A549 (cell line): ENCODE data around the gene ZBTB44. TPM values are rescaled to one million over a fixed set of nuclear protein-coding genes. Genes with fewer than 3 reads are reported as not detected.

Experiments
- ATAC-seq, 2 experiments: fragments of 200-7000 bp in 1 of 2; fragments of >200 bp in 1 of 2; cut with Nextera tagmentation in 1 of 2; cut with Tn5 transposase in 1 of 2; 3 replicates each; pipeline versions ENCODE4 v1.8.0 to v1.9.1; 2018 to 2020; ENCODE audit warnings: mild to moderate bottlenecking in 1 of 2, moderate library complexity in 1 of 2
- CTCF ChIA-PET: fragments of 300-600 bp; sonication (Branson Sonifier 250); formaldehyde crosslinking; extraction: SDS; loops from one replicate; lab custom pipeline; 2021; ENCODE audit warnings: antibody characterized with exemption, inconsistent platforms; lab: Yijun Ruan, JAX
- POLR2A ChIA-PET: fragments of 350-600 bp; formaldehyde crosslinking; extraction: SDS; loops from one replicate; lab custom pipeline; 2021; ENCODE audit warnings: antibody characterized with exemption, inconsistent platforms; lab: Yijun Ruan, JAX
- DNase-seq, 2 experiments: peaks; one replicate each; pipeline versions ENCODE4 v3.0.0 to v3.0.0-alpha.2; 2011 to 2016; ENCODE audit warnings: low read depth in 1 of 2, low spot score in 1 of 2
- FAIRE-seq: peaks from 2 replicates; lab custom pipeline; 2011; peaks lifted over from hg19 to GRCh38; lab: Jason Lieb, UNC
- H3K27ac ChIP-seq, 2 experiments: fragments of >200 bp; sonication (Bioruptor Twin); formaldehyde crosslinking; 3 replicates each; pipeline ENCODE4 v1.5.1; 2016 to 2017
- H3K4me1 ChIP-seq: fragments of >200 bp; sonication (Bioruptor Twin); formaldehyde crosslinking; 3 replicates; pipeline ENCODE4 v1.6.1; 2016
- H3K4me2 ChIP-seq: fragments of >200 bp; sonication (Bioruptor Twin); formaldehyde crosslinking; 3 replicates; pipeline ENCODE4 v1.6.1; 2016
- H3K4me3 ChIP-seq: fragments of >200 bp; sonication (Bioruptor Twin); formaldehyde crosslinking; 3 replicates; pipeline ENCODE4 v1.5.1; 2016
- H3K9me3 ChIP-seq: fragments of >200 bp; sonication (Bioruptor Twin); formaldehyde crosslinking; 3 replicates; pipeline ENCODE4 v1.6.1; 2016
- CEBPB ChIP-seq, 2 experiments: fragments of >200 bp in 1 of 2; sonication (Bioruptor Twin) in 1 of 2; formaldehyde crosslinking in 1 of 2; IDR thresholded peaks; 2 replicates each; pipeline ENCODE4 v1.6.1; 2012 to 2016
- CHD4 ChIP-seq: fragments of 200-600 bp; sonication (generic); IDR thresholded peaks from 2 replicates; pipeline ENCODE4 v1.6.1; 2016; ENCODE audit warnings: antibody characterized with exemption, mild to moderate bottlenecking, borderline replicate concordance
- ESRRA ChIP-seq: fragments of 150-350 bp; IDR thresholded peaks from 2 replicates; pipeline ENCODE4 v1.6.1; 2014; ENCODE audit warnings: mild to moderate bottlenecking, low read length, borderline replicate concordance
- HDAC2 ChIP-seq: fragments of 200-600 bp; sonication (generic); IDR thresholded peaks from 2 replicates; pipeline ENCODE4 v1.6.1; 2016
- HOXB5 ChIP-seq: fragments of 250-450 bp; sonication (Bioruptor Pico); IDR thresholded peaks from 2 replicates; pipeline ENCODE4 v1.5.0; 2020; ENCODE audit warnings: mild to moderate bottlenecking, moderate library complexity
- JUN ChIP-seq, 2 experiments: fragments of >200 bp; sonication (Bioruptor Twin); formaldehyde crosslinking; IDR thresholded peaks; 2 replicates in 1 of 2; 3 replicates in 1 of 2; pipeline ENCODE4 v1.6.1; 2016 to 2017
- MAFK ChIP-seq: fragments of 450-650 bp; IDR thresholded peaks from 2 replicates; pipeline ENCODE4 v1.6.1; 2014; ENCODE audit not compliant: partially characterized antibody
- MYC ChIP-seq: IDR thresholded peaks from 2 replicates; pipeline ENCODE4 v1.6.1; 2012; ENCODE audit warnings: mild to moderate bottlenecking, inconsistent platforms, low read length, improper control_type of control experiment, borderline replicate concordance
- NFE2L2 ChIP-seq: fragments of 150-350 bp; conservative IDR thresholded peaks from 2 replicates; pipeline ENCODE4 v1.6.1; 2014; ENCODE audit warnings: low read length
- POLR2A ChIP-seq: IDR thresholded peaks from 2 replicates; pipeline ENCODE4 v1.6.1; 2012; ENCODE audit warnings: mild to moderate bottlenecking, low read length
- SREBF2 ChIP-seq: fragments of 450-650 bp; IDR thresholded peaks from 2 replicates; pipeline ENCODE4 v1.6.1; 2014; ENCODE audit warnings: mild to moderate bottlenecking, moderate library complexity
- TP53 ChIP-seq: fragments of 250-450 bp; sonication (Bioruptor Pico); IDR thresholded peaks from 2 replicates; pipeline ENCODE4 v1.5.0; 2021; ENCODE audit warnings: mild to moderate bottlenecking, moderate library complexity
- ZSCAN20 ChIP-seq: fragments of 250-450 bp; sonication (Bioruptor Pico); IDR thresholded peaks from 2 replicates; pipeline ENCODE4 v1.8.0; 2022; ENCODE audit warnings: mild to moderate bottlenecking, moderate library complexity
- WGBS: methylation state at CpG from one replicate; pipeline ENCODE4 v1.1.6; 2017; ENCODE audit errors: missing lambda C conversion rate; 5-methylcytosine and 5-hydroxymethylcytosine counted together
- polyA plus RNA-seq, 4 experiments: library from polyadenylated mRNA; depleted of rRNA in 3 of 4; stranded (reverse); fragments of >200 nt; fragmentation: RNase III in 1 of 4; extraction: RNeasy Plus Mini Kit Qiagen cat#74134 plus additional on column Dnase treatment in 1 of 4; gene quantifications; 2 replicates in 3 of 4; 3 replicates in 1 of 4; pipeline ENCODE4 v1.2.3, GENCODE V29; 2011 to 2017
- TF ChIP-seq, protein P1 (sequence below): IDR thresholded peaks from 2 replicates; pipeline ENCODE4 v1.6.1; 2012
- TF ChIP-seq, protein P2 (sequence below): fragments of >200 bp; sonication (Bioruptor Twin); formaldehyde crosslinking; IDR thresholded peaks from 3 replicates; pipeline ENCODE4 v1.5.1; 2016
- TF ChIP-seq, protein P3 (sequence below): IDR thresholded peaks from 2 replicates; pipeline ENCODE4 v1.6.1; 2012
- TF ChIP-seq, protein P4 (sequence below): fragments of >200 bp; sonication (Bioruptor Twin); formaldehyde crosslinking; IDR thresholded peaks from 2 replicates; pipeline ENCODE4 v1.6.1; 2016
- TF ChIP-seq, protein P5 (sequence below): fragments of 200-600 bp; sonication (generic); IDR thresholded peaks from 2 replicates; pipeline ENCODE4 v1.6.1; 2016; ENCODE audit warnings: antibody characterized with exemption, mild to moderate bottlenecking, moderate library complexity

ZBTB44 gene
- polyA plus RNA-seq, 2 of the 4 experiments (the other 2 are of a cell fraction) = 6.7 to 16.1 TPM

DNA sequence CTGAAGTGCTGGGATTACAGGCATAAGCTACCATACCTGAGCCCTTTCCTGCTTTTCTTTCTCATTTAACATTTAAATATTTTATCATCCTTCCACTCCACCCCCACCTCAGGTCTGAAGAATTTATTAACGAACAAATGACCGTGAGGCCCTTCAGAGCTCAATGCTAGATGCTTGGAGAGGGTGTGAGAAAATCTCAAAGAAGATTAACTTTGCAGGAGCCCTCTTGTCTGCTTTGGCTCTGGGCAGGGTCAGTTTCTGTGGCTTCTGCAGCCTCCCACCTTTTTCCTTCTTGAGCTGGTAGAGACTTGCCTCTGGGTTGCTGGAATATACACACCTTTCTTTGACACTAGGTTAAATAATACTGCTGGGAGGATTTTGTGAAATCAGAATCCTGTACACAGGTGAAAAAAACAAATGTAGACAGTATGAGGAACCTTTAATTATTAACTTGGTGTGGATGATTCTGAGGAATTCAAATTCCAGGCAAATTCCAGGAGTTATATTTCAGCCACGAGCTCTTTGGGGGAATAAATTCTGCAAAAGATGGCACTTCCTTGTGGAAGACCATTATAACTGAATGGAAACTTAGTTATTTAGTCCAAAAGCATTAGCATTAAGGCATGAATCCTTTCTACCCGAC is 3.4 kb upstream of the ZBTB44 start:
- H3K27ac ChIP-seq = peak overlapping the region; percentile 69 to 83; a peak in 5 of 6 replicates
- no peak overlapping the region for H3K4me3 ChIP-seq
- peaks cover 8% of the 10 kb centered on the region; the same call in 1 of the 3 replicates for H3K9me3 ChIP-seq
- ChIA-PET POLR2A (no interaction called here), CTCF (no interaction called here)
- DNase-seq (no peak), FAIRE-seq (no peak), ATAC-seq (no peak)
- peaks cover 18% of the 10 kb centered on the region for H3K4me1 ChIP-seq
- TF ChIP-seq NFE2L2 (no peak), SREBF2 (no peak), HDAC2 (no peak)
- TF ChIP-seq, protein P1, sequence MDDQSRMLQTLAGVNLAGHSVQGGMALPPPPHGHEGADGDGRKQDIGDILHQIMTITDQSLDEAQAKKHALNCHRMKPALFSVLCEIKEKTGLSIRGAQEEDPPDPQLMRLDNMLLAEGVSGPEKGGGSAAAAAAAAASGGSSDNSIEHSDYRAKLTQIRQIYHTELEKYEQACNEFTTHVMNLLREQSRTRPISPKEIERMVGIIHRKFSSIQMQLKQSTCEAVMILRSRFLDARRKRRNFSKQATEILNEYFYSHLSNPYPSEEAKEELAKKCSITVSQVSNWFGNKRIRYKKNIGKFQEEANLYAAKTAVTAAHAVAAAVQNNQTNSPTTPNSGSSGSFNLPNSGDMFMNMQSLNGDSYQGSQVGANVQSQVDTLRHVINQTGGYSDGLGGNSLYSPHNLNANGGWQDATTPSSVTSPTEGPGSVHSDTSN = no peak
- WGBS = 9% methylated on average over 4 of the region's 4 CpGs
- H3K4me2 ChIP-seq = peak overlapping the region; percentile 77

DNA sequence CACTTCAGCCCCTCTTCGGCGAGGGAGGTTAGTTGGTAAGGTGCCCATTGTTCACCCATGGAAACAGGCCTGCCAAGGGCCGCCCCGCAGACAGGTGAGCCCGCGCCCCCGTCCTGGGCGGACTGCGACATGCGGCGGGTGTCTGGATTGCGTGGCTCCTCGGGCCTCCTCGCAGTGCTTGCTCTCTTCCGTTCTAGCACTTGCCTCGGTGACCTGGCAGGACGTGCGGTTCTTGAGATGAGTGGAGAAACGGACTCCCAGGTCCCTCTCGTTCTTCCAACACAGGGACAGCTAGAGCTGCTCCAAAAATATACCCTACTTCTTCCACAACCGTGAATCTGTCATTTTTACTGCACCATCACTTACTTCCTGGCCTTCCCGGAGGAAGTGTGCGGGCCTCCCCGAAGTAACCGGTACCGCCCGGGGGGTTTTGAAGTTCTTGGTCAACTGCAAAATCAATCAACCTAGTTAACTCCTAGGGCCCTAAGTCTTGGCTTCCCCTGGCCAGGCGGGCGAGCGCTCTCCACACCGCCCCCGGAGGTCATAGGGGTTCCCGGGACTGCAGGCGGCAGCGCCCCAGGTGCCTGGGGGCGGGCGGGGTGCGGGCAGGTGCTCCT is 745 bp upstream of the ZBTB44 start:
- FAIRE-seq = no peak
- ChIA-PET CTCF (no interaction called here), POLR2A (no interaction called here)
- H3K4me1 ChIP-seq = peaks cover 34% of the 10 kb centered on the region
- no peak for DNase-seq
- WGBS = 81% methylated on average over 28 of the region's 38 CpGs
- no peak for TF ChIP-seq MAFK
- H3K4me3 ChIP-seq = peak overlapping the region; percentile 94
- 0 out of 3 replicates have a peak, but pooled peaks cover 3% of the 10 kb centered on the region for H3K9me3 ChIP-seq
- H3K27ac ChIP-seq = peak overlapping the region; percentile 98 to 99
- ATAC-seq = no peak
- H3K4me2 ChIP-seq = peak overlapping the region; percentile 85

DNA sequence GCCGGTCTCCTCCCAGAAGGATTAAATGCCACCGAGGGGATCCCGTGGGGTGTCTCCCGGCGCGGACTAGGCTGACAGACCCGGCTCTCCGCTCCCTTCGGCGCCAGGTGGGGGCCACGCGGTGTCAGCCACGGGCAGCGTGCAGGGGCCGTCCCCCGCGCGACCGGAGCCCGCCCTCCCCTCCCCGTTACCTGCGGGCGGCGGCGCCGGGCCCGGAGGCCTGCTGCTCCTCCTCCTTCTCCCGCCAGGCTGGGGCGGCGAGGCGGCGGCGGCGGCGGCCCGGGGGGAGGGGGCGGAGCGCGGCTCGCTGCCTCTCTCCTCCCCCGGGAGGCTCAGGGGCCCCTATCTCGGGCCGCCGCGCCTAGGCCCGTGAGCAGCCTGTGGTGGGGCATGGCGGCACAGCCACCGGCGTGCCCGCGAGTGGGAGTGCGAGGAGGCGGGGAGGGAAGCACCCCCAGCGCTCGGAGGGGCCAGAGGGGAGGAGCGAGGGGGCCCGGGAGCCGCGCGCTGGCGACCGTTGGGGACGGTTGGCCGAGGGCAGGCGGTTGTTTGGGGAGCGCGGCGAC is 450 bp downstream of the ZBTB44 start:
- FAIRE-seq (no peak), DNase-seq (peak in 1 of 2 experiments; percentile 29), ATAC-seq (peak; percentile 85 to 92)
- Histone ChIP-seq H3K4me1 (peaks cover 34% of the 10 kb centered on the region), H3K4me2 (peak overlapping the region; percentile 85), H3K9me3 (no peaks in the 10 kb centered on the region), H3K27ac (peak overlapping the region; percentile 98 to 99), H3K4me3 (peak overlapping the region; percentile 94)
- no CpG with 5 or more reads among the region's 68 CpGs for WGBS
- CTCF ChIA-PET = no interaction called here
- POLR2A ChIA-PET = interaction anchor here (1.0 to 1.4 kb wide), 2 partner anchors 10 to 23 kb away, joined by 3 to 4 read pairs; no protein-coding TSS in a partner anchor
- no peak for TF ChIP-seq ESRRA
- TF ChIP-seq, protein P2, sequence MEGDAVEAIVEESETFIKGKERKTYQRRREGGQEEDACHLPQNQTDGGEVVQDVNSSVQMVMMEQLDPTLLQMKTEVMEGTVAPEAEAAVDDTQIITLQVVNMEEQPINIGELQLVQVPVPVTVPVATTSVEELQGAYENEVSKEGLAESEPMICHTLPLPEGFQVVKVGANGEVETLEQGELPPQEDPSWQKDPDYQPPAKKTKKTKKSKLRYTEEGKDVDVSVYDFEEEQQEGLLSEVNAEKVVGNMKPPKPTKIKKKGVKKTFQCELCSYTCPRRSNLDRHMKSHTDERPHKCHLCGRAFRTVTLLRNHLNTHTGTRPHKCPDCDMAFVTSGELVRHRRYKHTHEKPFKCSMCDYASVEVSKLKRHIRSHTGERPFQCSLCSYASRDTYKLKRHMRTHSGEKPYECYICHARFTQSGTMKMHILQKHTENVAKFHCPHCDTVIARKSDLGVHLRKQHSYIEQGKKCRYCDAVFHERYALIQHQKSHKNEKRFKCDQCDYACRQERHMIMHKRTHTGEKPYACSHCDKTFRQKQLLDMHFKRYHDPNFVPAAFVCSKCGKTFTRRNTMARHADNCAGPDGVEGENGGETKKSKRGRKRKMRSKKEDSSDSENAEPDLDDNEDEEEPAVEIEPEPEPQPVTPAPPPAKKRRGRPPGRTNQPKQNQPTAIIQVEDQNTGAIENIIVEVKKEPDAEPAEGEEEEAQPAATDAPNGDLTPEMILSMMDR = no peak
- TF ChIP-seq HOXB5 (CRISPR knock-in tag) = no peak
- no peak for TF ChIP-seq TP53
- no peak for TF ChIP-seq CHD4
- TF ChIP-seq MYC = 0 out of 2 replicates have a peak, but pooled peaks have one; percentile 34
- no peak for TF ChIP-seq NFE2L2
- TF ChIP-seq, protein P3, sequence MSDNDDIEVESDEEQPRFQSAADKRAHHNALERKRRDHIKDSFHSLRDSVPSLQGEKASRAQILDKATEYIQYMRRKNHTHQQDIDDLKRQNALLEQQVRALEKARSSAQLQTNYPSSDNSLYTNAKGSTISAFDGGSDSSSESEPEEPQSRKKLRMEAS = peak; percentile 32; the same call in 1 of the 2 replicates
- peak in 1 of 2 experiments; percentile 25; a peak in 1 of 5 replicates for TF ChIP-seq JUN (IDR thresholded peaks at IDR 0.05)
- TF ChIP-seq CEBPB (IDR thresholded peaks at IDR 0.05) = no peak
- TF ChIP-seq, protein P4, sequence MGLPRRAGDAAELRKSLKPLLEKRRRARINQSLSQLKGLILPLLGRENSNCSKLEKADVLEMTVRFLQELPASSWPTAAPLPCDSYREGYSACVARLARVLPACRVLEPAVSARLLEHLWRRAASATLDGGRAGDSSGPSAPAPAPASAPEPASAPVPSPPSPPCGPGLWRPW = no peak
- no peak for TF ChIP-seq ZSCAN20 (CRISPR knock-in tag)
- TF ChIP-seq, protein P5, sequence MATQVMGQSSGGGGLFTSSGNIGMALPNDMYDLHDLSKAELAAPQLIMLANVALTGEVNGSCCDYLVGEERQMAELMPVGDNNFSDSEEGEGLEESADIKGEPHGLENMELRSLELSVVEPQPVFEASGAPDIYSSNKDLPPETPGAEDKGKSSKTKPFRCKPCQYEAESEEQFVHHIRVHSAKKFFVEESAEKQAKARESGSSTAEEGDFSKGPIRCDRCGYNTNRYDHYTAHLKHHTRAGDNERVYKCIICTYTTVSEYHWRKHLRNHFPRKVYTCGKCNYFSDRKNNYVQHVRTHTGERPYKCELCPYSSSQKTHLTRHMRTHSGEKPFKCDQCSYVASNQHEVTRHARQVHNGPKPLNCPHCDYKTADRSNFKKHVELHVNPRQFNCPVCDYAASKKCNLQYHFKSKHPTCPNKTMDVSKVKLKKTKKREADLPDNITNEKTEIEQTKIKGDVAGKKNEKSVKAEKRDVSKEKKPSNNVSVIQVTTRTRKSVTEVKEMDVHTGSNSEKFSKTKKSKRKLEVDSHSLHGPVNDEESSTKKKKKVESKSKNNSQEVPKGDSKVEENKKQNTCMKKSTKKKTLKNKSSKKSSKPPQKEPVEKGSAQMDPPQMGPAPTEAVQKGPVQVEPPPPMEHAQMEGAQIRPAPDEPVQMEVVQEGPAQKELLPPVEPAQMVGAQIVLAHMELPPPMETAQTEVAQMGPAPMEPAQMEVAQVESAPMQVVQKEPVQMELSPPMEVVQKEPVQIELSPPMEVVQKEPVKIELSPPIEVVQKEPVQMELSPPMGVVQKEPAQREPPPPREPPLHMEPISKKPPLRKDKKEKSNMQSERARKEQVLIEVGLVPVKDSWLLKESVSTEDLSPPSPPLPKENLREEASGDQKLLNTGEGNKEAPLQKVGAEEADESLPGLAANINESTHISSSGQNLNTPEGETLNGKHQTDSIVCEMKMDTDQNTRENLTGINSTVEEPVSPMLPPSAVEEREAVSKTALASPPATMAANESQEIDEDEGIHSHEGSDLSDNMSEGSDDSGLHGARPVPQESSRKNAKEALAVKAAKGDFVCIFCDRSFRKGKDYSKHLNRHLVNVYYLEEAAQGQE = no peak
- TF ChIP-seq POLR2A = 0 out of 2 replicates have a peak, but pooled peaks have one; percentile 11
